Measurements from ENCODE around the gene HOXC9.
A peak's percentile ranks its signal among the peaks of the same experiment; 100 is the strongest.

HOXC9 gene

DNA sequence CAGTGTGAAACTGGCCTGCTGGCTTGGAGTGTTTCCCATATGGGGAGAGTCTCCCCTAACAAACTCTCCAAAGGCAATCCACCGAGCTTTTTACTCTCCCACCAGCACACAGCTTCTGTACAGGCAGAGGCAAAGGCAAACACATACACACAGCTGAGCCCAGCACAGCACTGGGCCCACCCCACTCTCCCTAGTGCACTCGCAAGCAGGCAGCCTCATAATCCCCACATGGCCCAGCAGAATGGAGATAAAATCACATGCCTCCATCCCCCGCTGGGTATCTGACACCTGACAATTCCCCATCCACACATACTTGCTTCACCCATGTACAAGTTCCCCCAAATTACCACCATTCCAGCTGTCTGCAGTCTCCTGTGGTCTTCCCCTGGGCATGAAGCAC is 41.8 kb upstream of the HOXC9 start:
- no peak for DNase-seq (ENCODE audit: low spot score in 2 of 2)
- Mint-ChIP-seq H3K4me3 (no peak overlapping the region), H3K4me1 (peaks cover 40% of the 10 kb centered on the region)

DNA sequence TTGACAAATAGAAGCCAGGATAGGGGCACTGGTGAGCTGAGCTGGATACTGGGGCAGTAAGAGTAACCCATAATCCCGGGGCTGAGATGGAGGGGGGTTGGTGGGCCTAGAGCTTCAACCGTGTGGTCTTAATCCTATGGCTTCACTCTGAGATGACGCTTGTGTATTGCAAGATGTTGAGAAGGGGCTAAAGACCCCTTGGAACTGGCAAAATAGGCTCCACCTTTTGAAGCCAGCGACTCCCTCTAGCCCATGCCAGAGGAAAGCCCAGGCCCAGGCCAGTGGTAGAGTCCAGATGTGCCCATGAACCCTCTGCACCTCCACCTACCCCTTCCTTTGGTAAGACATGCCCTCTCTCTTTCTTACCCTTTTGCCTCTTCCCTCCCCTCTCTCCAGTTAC is 40.6 kb upstream of the HOXC9 start:
- ATAC-seq = no peak
- no peak for DNase-seq (ENCODE audit: low spot score in 2 of 2)
- H3K9me3 Mint-ChIP-seq = no peaks in the 10 kb centered on the region
- peaks cover 9% of the 10 kb centered on the region for H3K36me3 Mint-ChIP-seq
- H3K4me1 Mint-ChIP-seq = peaks cover 42% of the 10 kb centered on the region
- no peak overlapping the region for H3K27ac Mint-ChIP-seq
- H3K4me3 Mint-ChIP-seq = no peak overlapping the region

More for the DNA sequence above, 41.8 kb upstream of the HOXC9 start:
- H3K36me3 Mint-ChIP-seq = peaks cover 21% of the 10 kb centered on the region
- no peaks in the 10 kb centered on the region for H3K9me3 Mint-ChIP-seq
- ATAC-seq = no peak
- no peak overlapping the region for H3K27ac Mint-ChIP-seq

DNA sequence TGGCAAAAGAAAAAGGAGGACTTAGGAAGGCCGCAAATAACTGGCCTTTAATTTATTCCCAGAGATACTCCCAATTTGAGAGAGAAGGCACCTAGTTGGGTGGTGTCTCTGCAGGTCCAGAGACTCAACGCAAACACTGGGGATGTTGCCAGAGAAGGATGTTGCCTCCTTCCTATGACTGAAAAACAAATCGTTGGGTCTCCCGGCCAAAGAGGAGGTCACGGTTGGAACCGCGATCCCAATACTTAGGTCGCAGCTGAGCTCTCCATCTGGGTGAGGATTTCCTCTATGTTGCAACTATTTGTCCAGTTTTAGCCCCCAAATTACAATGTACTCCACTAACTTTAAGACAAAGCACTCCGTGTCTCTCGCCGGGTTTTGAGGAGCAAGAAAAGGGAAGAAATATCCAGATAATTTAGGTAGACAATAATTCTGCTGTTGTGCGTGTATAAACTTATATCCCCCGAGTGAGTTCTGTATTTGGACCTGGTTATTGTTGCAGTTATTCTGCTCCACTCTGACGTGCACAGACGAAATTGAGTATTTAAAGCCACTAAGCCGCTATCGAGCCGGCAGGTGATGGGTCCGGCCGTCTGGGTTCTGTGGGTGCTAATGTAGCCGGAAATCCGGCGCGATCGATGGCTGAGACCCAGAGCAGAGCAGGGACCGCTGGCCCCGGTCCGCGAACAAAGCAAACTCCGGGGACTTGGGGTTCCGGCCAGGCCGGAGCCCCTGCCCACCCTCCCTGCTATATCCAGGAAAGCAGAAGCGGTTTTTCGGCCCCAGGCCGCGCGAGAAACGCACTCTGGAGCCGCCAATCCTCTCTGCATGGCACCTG is 39.6 kb upstream of the HOXC9 start:
- Mint-ChIP-seq H3K4me1 (peaks cover 51% of the 10 kb centered on the region), H3K4me3 (no peak overlapping the region), H3K9me3 (no peaks in the 10 kb centered on the region), H3K36me3 (peaks cover 7% of the 10 kb centered on the region), H3K27ac (no peak overlapping the region)
- DNase-seq (ENCODE audit: low spot score in 2 of 2) (no peak), ATAC-seq (no peak)

DNA sequence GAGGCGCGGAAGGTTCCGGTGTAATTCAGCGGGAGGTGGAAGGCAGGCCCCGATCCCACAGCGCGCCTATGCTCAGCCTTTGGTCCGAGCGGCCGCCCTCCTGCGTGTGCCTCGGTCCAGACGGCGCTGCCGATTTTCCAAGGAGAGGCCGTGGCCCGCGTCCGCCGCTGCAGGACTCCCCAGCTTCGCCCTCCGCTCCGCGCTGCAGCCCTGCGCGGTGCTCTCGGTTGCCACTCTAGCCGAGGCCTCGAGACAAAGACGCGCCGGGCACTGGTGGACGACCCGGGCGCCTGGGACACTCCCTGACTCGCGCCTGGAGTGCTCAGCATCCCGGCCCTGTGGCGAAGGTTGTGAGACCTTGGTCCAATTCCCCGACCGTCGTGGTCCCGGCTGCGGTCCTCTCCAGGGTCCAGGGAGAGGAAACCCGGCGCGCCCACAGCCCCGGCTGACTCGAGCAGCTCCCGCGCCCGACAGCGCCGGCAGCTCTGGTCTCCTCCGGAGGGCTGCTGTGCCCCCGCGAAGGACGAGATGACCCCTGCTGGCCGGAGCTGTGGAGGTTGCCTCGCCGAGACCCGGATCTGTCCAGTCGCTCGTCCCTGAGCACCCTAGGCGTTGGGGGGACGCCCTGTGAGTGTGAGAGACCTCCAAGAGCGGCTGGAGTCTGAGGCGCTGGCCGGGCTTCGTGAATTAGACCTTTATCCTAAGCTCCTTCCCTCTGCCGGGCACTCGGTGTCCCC is 38.8 kb upstream of the HOXC9 start:
- Mint-ChIP-seq H3K9me3 (no peaks in the 10 kb centered on the region), H3K4me1 (peaks cover 52% of the 10 kb centered on the region), H3K4me3 (no peak overlapping the region), H3K27ac (no peak overlapping the region), H3K36me3 (peaks cover 11% of the 10 kb centered on the region)
- ATAC-seq (no peak), DNase-seq (ENCODE audit: low spot score in 2 of 2) (no peak)

DNA sequence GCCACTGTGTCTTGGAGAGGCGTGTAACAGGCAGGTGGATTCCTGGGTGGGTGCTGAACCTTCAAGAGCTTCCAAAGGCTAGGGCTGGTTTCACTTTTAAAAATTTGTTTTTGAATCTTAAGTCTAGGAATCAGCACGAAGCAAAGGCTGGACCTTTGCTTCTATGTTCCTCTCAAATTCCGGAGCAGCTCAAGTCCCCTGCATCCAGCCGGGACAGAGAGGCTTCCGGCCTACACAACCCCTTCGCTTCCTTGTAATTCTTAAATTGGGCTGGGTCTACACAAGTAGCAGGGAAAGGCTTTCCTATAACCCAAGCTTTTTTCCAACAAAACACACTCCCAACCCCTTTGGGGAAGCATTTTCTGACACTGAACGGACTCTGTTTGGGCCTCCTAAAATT is 37.0 kb upstream of the HOXC9 start:
- H3K36me3 Mint-ChIP-seq = peaks cover 11% of the 10 kb centered on the region
- no peak overlapping the region for H3K27ac Mint-ChIP-seq
- H3K9me3 Mint-ChIP-seq = no peaks in the 10 kb centered on the region
- ATAC-seq = no peak
- H3K4me3 Mint-ChIP-seq = no peak overlapping the region
- no peak for DNase-seq (ENCODE audit: low spot score in 2 of 2)
- peaks cover 45% of the 10 kb centered on the region for H3K4me1 Mint-ChIP-seq

DNA sequence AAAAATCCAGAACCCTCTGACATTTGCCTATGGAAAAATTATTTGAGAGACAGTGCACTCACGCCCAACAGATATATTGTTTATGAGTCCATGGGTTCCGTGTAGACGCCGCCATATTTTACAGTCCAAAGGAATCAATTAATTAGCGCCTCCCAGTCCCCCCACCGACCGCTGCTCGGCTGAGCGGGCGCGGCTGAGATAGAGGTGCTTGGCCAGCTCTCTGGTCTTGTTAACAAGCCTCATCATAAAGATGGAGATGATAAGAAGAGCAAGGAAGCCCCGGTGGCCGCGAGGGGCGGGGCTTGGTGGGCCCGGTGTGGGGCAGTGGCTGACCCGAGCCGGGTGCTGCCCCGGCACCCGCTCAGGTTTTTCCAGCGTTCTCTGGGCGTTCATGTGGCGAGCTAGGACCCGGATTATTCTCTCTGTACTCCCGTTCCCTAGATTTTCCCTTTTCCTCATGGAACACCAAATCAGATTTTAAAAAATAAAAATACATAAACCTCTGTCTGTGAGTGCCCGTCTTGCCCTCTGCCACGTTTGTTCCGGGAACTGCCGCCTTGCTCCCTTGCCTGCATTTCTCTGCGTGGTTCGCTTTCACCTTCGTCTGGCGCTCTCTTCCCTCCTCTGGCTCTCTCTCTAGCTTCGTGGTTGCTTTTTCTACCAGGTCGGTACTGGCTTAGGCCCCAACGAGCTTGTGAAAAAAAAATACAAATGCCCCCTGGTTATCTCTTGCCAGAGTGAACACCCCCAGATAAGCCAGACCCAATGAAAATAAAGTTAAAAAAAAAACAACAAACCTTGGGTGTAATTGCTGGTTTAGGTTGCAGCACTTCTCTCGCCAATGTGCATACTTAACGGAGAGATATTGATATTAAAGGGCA is 36.3 kb upstream of the HOXC9 start:
- no peak for ATAC-seq
- peaks cover 45% of the 10 kb centered on the region for H3K4me1 Mint-ChIP-seq
- DNase-seq (ENCODE audit: low spot score in 2 of 2) = no peak
- no peaks in the 10 kb centered on the region for H3K9me3 Mint-ChIP-seq
- H3K27ac Mint-ChIP-seq = no peak overlapping the region
- H3K4me3 Mint-ChIP-seq = no peak overlapping the region
- H3K36me3 Mint-ChIP-seq = peaks cover 11% of the 10 kb centered on the region

DNA sequence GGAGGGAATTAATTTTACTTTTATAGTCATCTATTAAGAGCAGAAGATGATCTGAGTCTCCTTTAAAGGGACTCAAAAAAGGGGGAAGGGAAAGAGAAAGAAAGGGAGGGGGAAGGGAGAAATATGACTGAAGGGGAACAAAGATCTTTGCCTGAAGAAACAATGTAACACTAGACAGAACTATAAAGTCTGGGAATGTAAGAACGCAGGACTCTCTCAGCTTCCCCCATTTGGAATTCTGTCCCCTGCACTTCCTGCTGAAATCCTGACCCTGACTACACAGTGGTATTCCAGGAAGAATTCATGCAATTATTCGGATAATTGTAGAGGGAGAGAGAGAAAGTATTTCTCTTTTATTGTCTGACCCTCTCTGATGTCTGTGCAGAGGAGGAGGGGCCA is 35.6 kb upstream of the HOXC9 start:
- H3K27ac Mint-ChIP-seq = no peak overlapping the region
- H3K4me1 Mint-ChIP-seq = peaks cover 45% of the 10 kb centered on the region
- ATAC-seq (no peak), DNase-seq (ENCODE audit: low spot score in 2 of 2) (no peak)
- no peak overlapping the region for H3K4me3 Mint-ChIP-seq
- peaks cover 11% of the 10 kb centered on the region for H3K36me3 Mint-ChIP-seq
- no peaks in the 10 kb centered on the region for H3K9me3 Mint-ChIP-seq

DNA sequence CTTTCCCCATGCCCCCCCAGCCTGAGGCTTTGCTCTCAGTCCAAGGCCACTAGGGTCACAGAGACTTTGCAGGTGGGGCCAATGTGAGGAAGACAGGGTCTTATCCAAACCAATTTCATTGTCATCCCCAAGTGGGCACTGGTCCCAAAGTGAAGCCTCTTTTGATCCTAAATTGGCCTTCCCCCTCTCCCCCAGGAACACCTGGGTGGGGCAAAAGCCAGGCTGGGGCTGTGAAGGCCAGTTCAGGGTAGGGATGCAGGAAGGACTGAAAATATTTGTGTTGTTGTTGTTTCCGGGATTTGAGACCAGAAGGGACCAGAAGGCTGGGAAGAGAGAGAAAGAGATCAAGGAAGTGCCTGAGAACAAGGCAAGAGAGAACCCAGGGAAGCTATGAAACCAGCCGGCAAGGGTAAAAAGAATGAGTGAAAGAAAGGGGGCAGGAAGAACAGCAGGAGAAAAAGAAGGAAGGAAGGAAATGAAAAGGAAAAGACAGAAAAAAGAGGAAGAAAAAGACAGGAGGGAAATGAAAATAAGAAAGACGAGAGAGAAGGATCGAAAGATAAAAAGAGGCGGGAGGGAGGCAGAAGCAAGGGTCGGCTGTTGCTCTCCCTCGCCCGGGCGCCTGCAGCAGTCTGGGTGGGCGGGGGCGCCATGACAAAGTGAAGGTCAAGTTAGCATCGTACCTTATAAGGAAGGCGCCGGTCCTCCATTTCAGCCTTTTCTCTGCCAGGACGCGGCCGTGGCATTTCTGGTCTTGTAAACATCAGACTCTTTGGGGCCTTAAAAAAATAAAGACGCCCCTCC is 34.5 kb upstream of the HOXC9 start:
- H3K4me1 Mint-ChIP-seq = peaks cover 36% of the 10 kb centered on the region
- peaks cover 7% of the 10 kb centered on the region for H3K36me3 Mint-ChIP-seq
- no peaks in the 10 kb centered on the region for H3K9me3 Mint-ChIP-seq
- H3K4me3 Mint-ChIP-seq = peak overlapping the region; percentile 27
- no peak for ATAC-seq
- H3K27ac Mint-ChIP-seq = no peak overlapping the region
- no peak for DNase-seq (ENCODE audit: low spot score in 2 of 2)

DNA sequence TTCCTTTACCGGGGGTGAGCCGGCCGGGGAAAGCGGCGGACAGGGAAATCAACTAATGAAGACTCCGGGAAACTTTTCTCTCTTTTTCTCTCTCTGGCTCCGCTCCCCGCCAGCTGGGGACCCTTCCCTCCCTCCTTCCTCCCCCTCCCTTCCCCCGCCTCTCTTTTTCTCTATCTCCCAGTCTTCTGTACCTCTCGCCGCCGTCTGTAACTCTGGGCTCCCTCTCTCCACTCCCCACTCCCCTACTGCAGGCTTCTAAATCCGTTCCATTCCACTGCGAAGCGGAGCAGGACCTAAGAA is 33.9 kb upstream of the HOXC9 start:
- peak overlapping the region; percentile 27 for H3K4me3 Mint-ChIP-seq
- H3K36me3 Mint-ChIP-seq = peaks cover 6% of the 10 kb centered on the region
- no peak overlapping the region for H3K27ac Mint-ChIP-seq

DNA sequence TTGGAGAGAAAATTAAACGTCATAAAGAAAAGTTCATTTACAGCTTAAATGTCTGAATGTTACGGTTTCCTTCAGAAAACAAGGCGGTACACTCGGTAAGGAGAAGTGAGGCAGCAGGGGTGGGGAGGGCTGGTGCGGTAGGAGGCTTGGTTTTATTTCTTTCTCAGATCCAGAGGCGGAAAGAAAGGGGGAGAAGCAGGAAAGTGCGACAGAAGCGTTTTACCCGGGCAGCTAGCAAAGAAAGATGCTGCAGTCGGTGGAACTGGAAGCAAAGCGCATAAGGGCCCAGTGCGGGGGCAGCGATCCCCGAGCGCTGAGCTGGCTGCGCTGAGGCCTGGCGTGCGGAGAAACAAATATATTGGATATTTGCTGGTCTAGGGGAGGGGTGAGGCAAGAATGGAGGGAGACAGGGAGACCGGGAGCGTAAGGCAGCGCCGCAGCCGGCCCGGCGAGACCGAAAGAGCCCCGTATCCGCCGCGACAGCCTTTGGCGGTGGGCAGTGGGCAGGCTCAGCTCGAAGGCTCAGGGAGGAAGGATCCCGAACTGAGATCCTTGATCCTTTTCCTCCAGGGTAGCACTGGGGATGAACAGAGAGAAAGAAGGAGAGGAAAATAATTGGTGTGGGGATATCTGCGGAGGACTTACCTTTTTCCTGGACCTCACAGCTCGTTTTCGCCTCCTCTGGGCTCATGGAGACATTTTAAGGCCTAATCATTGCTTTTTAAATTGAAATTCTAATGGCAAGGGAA is 33.4 kb upstream of the HOXC9 start:
- Mint-ChIP-seq H3K4me1 (peaks cover 35% of the 10 kb centered on the region), H3K27ac (no peak overlapping the region), H3K9me3 (no peaks in the 10 kb centered on the region), H3K36me3 (peaks cover 6% of the 10 kb centered on the region), H3K4me3 (peak overlapping the region; percentile 27)
- no peak for ATAC-seq
- DNase-seq (ENCODE audit: low spot score in 2 of 2) = no peak

More for the DNA sequence above, 33.9 kb upstream of the HOXC9 start:
- no peak for ATAC-seq
- no peak for DNase-seq (ENCODE audit: low spot score in 2 of 2)
- peaks cover 35% of the 10 kb centered on the region for H3K4me1 Mint-ChIP-seq
- no peaks in the 10 kb centered on the region for H3K9me3 Mint-ChIP-seq

DNA sequence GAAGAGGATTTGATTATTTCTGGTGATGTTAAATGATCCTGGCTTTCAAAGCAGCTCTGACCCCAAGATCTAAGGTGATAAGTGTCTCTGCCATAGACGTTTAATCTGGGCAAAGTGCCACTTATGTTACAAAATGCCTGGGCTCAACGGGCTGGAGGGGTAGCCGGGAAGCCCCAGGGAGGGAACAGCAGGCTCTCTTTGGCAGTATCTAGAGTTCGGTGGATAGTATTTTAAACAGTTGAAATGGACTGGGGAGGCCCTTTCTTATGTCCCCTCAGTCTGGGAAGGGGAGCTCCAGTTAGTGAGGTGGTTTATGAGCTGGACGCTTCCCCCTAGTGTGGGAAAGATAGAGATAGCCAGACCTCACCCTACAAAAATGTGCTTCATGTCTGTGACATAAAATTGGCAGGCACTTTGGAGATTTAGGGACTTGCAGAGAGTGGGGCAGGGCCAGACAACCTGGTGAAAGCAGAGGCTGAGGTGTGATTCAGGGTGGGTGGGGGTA is 32.5 kb upstream of the HOXC9 start:
- no peak for DNase-seq (ENCODE audit: low spot score in 2 of 2)
- H3K4me1 Mint-ChIP-seq = peaks cover 35% of the 10 kb centered on the region
- no peak overlapping the region for H3K27ac Mint-ChIP-seq
- no peaks in the 10 kb centered on the region for H3K9me3 Mint-ChIP-seq
- peaks cover 6% of the 10 kb centered on the region for H3K36me3 Mint-ChIP-seq
- no peak for ATAC-seq
- H3K4me3 Mint-ChIP-seq = no peak overlapping the region

DNA sequence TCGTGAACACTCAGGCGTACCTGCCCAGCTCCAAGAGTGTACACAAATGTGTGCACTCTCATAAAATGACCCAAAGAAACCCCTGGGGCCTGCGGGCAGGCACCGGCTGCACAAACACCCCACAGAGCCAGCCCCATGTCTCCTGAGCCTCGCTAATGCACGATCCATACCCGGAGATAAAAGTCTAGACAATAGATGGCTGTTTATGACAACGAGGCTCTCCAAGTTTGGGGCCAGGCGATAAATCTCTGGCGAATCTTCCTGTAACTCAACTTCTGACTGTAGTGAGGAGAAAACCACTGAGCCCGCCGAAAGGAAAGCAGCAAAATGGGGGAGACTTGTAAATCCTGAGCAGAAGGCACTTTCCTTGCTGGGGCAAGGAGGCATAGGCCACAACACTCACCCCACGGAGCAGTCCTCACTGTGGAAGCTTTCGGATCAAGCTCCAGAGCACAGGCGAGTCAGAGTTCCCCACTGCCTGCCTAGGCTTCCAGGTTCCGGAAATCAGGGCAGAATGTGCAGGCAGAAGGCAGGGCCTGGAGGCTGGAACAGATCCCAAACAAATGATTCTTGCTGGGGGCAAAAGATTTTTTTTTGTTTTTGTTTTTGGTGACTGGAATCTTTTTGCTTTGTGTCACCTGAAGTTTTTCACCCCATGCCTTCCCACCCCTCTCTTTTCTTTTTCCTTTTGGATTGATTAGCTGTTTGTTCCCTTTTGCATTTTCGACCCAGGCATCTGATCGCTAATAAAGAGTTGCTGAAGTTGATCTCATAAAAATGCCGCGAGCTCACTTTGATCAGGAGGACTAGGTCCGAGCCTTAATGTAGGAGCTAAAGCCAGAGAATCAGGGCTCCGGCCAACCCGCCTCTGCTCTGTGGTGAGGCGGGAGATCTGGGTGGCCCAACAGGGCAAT is 31.5 kb upstream of the HOXC9 start:
- H3K9me3 Mint-ChIP-seq = no peaks in the 10 kb centered on the region
- ATAC-seq (no peak), DNase-seq (ENCODE audit: low spot score in 2 of 2) (no peak)
- no peak overlapping the region for H3K27ac Mint-ChIP-seq
- H3K4me1 Mint-ChIP-seq = peaks cover 38% of the 10 kb centered on the region
- peaks cover 6% of the 10 kb centered on the region for H3K36me3 Mint-ChIP-seq
- no peak overlapping the region for H3K4me3 Mint-ChIP-seq

DNA sequence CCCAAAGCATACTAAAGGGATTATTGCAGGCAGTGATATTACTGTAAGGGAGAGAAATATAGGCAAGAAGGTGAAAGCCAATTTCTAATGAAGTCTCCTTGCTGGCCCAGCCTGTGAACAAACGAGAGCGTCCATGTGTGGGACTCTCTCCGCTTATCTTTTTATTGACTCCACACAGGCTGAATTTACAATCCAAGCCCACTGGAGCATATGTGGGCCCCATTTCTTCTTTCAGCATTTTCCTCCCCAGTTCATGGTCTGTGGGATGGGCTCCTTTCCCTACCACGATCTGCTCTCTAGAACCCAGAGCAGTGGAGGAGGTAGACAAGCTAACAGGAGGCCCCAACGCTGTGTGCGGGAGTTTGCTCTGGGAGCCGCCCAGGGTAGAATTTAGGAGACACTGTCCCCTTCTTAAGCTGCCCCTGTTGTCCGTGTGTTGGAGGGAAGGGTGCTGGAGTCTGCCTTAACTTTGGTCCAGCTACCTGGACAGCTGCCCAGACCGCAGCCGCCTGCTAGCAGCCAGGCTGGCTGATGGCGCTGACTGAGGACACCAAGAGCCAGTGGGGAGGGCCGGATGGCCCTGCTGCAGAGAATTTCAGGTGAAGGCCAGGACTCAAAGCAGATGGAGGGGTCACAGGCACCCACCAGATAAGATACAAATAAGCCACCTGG is 30.2 kb upstream of the HOXC9 start:
- Mint-ChIP-seq H3K9me3 (no peaks in the 10 kb centered on the region), H3K36me3 (peaks cover 6% of the 10 kb centered on the region), H3K4me3 (no peak overlapping the region), H3K27ac (no peak overlapping the region), H3K4me1 (peaks cover 34% of the 10 kb centered on the region)
- DNase-seq (ENCODE audit: low spot score in 2 of 2) (no peak), ATAC-seq (no peak)
